A549 (cell line): ENCODE measurements around the gene IL1RL2. TPM values are rescaled to one million over a fixed set of nuclear protein-coding genes. Genes with fewer than 3 reads are reported as not detected.

Experiments used
- ATAC-seq, 2 experiments: fragments of 200-7000 bp in 1 of 2; fragments of >200 bp in 1 of 2; cut with Nextera tagmentation in 1 of 2; cut with Tn5 transposase in 1 of 2; 3 replicates each; pipeline versions ENCODE4 v1.8.0 to v1.9.1; 2018 to 2020; ENCODE audit warnings: mild to moderate bottlenecking in 1 of 2, moderate library complexity in 1 of 2
- CTCF ChIA-PET: fragments of 300-600 bp; sonication (Branson Sonifier 250); formaldehyde crosslinking; extraction: SDS; loops from one replicate; lab custom pipeline; 2021; ENCODE audit warnings: antibody characterized with exemption, inconsistent platforms; lab: Yijun Ruan, JAX
- POLR2A ChIA-PET: fragments of 350-600 bp; formaldehyde crosslinking; extraction: SDS; loops from one replicate; lab custom pipeline; 2021; ENCODE audit warnings: antibody characterized with exemption, inconsistent platforms; lab: Yijun Ruan, JAX
- DNase-seq, 2 experiments: peaks; one replicate each; pipeline versions ENCODE4 v3.0.0 to v3.0.0-alpha.2; 2011 to 2016; ENCODE audit warnings: low read depth in 1 of 2, low spot score in 1 of 2
- FAIRE-seq: peaks from 2 replicates; lab custom pipeline; 2011; peaks lifted over from hg19 to GRCh38; lab: Jason Lieb, UNC
- H3K27ac ChIP-seq, 2 experiments: fragments of >200 bp; sonication (Bioruptor Twin); formaldehyde crosslinking; 3 replicates each; pipeline ENCODE4 v1.5.1; 2016 to 2017
- H3K4me1 ChIP-seq: fragments of >200 bp; sonication (Bioruptor Twin); formaldehyde crosslinking; 3 replicates; pipeline ENCODE4 v1.6.1; 2016
- H3K4me2 ChIP-seq: fragments of >200 bp; sonication (Bioruptor Twin); formaldehyde crosslinking; 3 replicates; pipeline ENCODE4 v1.6.1; 2016
- H3K4me3 ChIP-seq: fragments of >200 bp; sonication (Bioruptor Twin); formaldehyde crosslinking; 3 replicates; pipeline ENCODE4 v1.5.1; 2016
- H3K9me3 ChIP-seq: fragments of >200 bp; sonication (Bioruptor Twin); formaldehyde crosslinking; 3 replicates; pipeline ENCODE4 v1.6.1; 2016
- BCL3 ChIP-seq: fragments of >200 bp; sonication (Bioruptor Twin); formaldehyde crosslinking; IDR thresholded peaks from 3 replicates; pipeline ENCODE4 v1.6.1; 2016
- CBX8 ChIP-seq: fragments of 200-600 bp; sonication (generic); IDR thresholded peaks from 2 replicates; pipeline ENCODE4 v1.6.1; 2016
- CHD4 ChIP-seq: fragments of 200-600 bp; sonication (generic); IDR thresholded peaks from 2 replicates; pipeline ENCODE4 v1.6.1; 2016; ENCODE audit warnings: antibody characterized with exemption, mild to moderate bottlenecking, borderline replicate concordance
- CTCF ChIP-seq: fragments of >200 bp; sonication (Bioruptor Twin); formaldehyde crosslinking; IDR thresholded peaks from 3 replicates; pipeline ENCODE4 v1.5.1; 2016
- EHF ChIP-seq: fragments of 250-450 bp; sonication (Bioruptor Pico); IDR thresholded peaks from 2 replicates; pipeline ENCODE4 v1.5.0; 2020; ENCODE audit warnings: mild to moderate bottlenecking
- ESRRA ChIP-seq: fragments of 150-350 bp; IDR thresholded peaks from 2 replicates; pipeline ENCODE4 v1.6.1; 2014; ENCODE audit warnings: mild to moderate bottlenecking, low read length, borderline replicate concordance
- FOSB ChIP-seq: fragments of 250-450 bp; sonication (Bioruptor Pico); IDR thresholded peaks from 2 replicates; pipeline ENCODE4 v1.5.0; 2020; ENCODE audit warnings: mild to moderate bottlenecking, moderate library complexity
- FOSL2 ChIP-seq, 2 experiments: fragments of 450-650 bp in 1 of 2; fragments of >200 bp in 1 of 2; sonication (Bioruptor Twin) in 1 of 2; formaldehyde crosslinking; IDR thresholded peaks; 2 replicates each; pipeline versions ENCODE4 v1.5.0 to v1.6.1; 2016 to 2020; ENCODE audit warnings: mild to moderate bottlenecking in 1 of 2, moderate library complexity in 1 of 2
- HDAC2 ChIP-seq: fragments of 200-600 bp; sonication (generic); IDR thresholded peaks from 2 replicates; pipeline ENCODE4 v1.6.1; 2016
- JUN ChIP-seq, 2 experiments: fragments of >200 bp; sonication (Bioruptor Twin); formaldehyde crosslinking; IDR thresholded peaks; 2 replicates in 1 of 2; 3 replicates in 1 of 2; pipeline ENCODE4 v1.6.1; 2016 to 2017
- JUNB ChIP-seq: fragments of >200 bp; sonication (Bioruptor Twin); formaldehyde crosslinking; IDR thresholded peaks from 2 replicates; pipeline ENCODE4 v1.6.1; 2016
- KDM1A ChIP-seq: fragments of 200-600 bp; sonication (generic); IDR thresholded peaks from 2 replicates; pipeline ENCODE4 v1.6.1; 2016; ENCODE audit warnings: low read depth, mild to moderate bottlenecking
- KDM5A ChIP-seq: fragments of 200-600 bp; sonication (generic); IDR thresholded peaks from 2 replicates; pipeline ENCODE4 v1.6.1; 2016; ENCODE audit warnings: antibody characterized with exemption, mild to moderate bottlenecking
- POLR2A ChIP-seq: IDR thresholded peaks from 2 replicates; pipeline ENCODE4 v1.6.1; 2012; ENCODE audit warnings: mild to moderate bottlenecking, low read length
- RAD21 ChIP-seq, 2 experiments: fragments of >200 bp in 1 of 2; sonication (Bioruptor Twin) in 1 of 2; formaldehyde crosslinking in 1 of 2; IDR thresholded peaks in 1 of 2; conservative IDR thresholded peaks in 1 of 2; 2 replicates in 1 of 2; 3 replicates in 1 of 2; pipeline ENCODE4 v1.6.1; 2012 to 2018; ENCODE audit warnings: inconsistent platforms in 1 of 2
- REST ChIP-seq: fragments of 200-600 bp; sonication (generic); IDR thresholded peaks from 2 replicates; pipeline ENCODE4 v1.6.1; 2016; ENCODE audit warnings: antibody characterized with exemption, mild to moderate bottlenecking, moderate library complexity
- SMC3 ChIP-seq: fragments of >200 bp; sonication (Bioruptor Twin); formaldehyde crosslinking; IDR thresholded peaks from 3 replicates; pipeline ENCODE4 v1.6.1; 2018; ENCODE audit warnings: inconsistent platforms
- SREBF2 ChIP-seq: fragments of 450-650 bp; IDR thresholded peaks from 2 replicates; pipeline ENCODE4 v1.6.1; 2014; ENCODE audit warnings: mild to moderate bottlenecking, moderate library complexity
- TFCP2L1 ChIP-seq: fragments of 250-450 bp; sonication (Bioruptor Pico); IDR thresholded peaks from 2 replicates; pipeline ENCODE4 v1.5.0; 2021; ENCODE audit warnings: mild to moderate bottlenecking
- USF2 ChIP-seq: fragments of 450-650 bp; IDR thresholded peaks from 2 replicates; pipeline ENCODE4 v1.6.1; 2014; ENCODE audit warnings: antibody characterized with exemption
- ZFP36 ChIP-seq: fragments of 450-650 bp; IDR thresholded peaks from 2 replicates; pipeline ENCODE4 v1.6.1; 2014; ENCODE audit warnings: borderline replicate concordance; ENCODE audit not compliant: partially characterized antibody
- ZSCAN20 ChIP-seq: fragments of 250-450 bp; sonication (Bioruptor Pico); IDR thresholded peaks from 2 replicates; pipeline ENCODE4 v1.8.0; 2022; ENCODE audit warnings: mild to moderate bottlenecking, moderate library complexity
- WGBS: methylation state at CpG from one replicate; pipeline ENCODE4 v1.1.6; 2017; ENCODE audit errors: missing lambda C conversion rate; 5-methylcytosine and 5-hydroxymethylcytosine counted together
- polyA plus RNA-seq, 4 experiments: library from polyadenylated mRNA; depleted of rRNA in 3 of 4; stranded (reverse); fragments of >200 nt; fragmentation: RNase III in 1 of 4; extraction: RNeasy Plus Mini Kit Qiagen cat#74134 plus additional on column Dnase treatment in 1 of 4; gene quantifications; 2 replicates in 3 of 4; 3 replicates in 1 of 4; pipeline ENCODE4 v1.2.3, GENCODE V29; 2011 to 2017
- TF ChIP-seq, protein P1 (sequence below): fragments of 150-350 bp; IDR thresholded peaks from 2 replicates; pipeline ENCODE4 v1.6.1; 2014; ENCODE audit warnings: low read depth, mild to moderate bottlenecking, low read length

The IL1RL2 gene
- polyA plus RNA-seq, 2 of the 4 experiments (the other 2 are of a cell fraction): 0.05 TPM; not detected in 1

GRCh38 chr2:102253753-102254150 lies 66.9 kb downstream of the IL1RL2 start:
- DNase-seq (no peak), ATAC-seq (no peak), FAIRE-seq (no peak)
- CTCF ChIA-PET: interaction anchor here (1.0 to 6.3 kb wide), 7 partner anchors 12 to 248 kb away, joined by 3 to 37 read pairs (median 6); partner anchors contain the start of gene IL18R1
- H3K4me1 ChIP-seq: peaks cover 1% of the 10 kb centered on the region; the same call in 1 of the 3 replicates
- 14% methylated on average over 2 of the region's 2 CpGs for WGBS
- no peak overlapping the region for H3K4me2 ChIP-seq
- no peak overlapping the region for H3K4me3 ChIP-seq
- H3K9me3 ChIP-seq: 0 out of 3 replicates have a peak, but pooled peaks cover 2% of the 10 kb centered on the region
- TF ChIP-seq SMC3: peak; percentile 44; the same call in 1 of the 3 replicates
- peak; percentile 45 for TF ChIP-seq CTCF
- TF ChIP-seq JUN (IDR thresholded peaks at IDR 0.05): no peak
- peak; percentile 20 to 29; a peak in 1 of 5 replicates for TF ChIP-seq RAD21 (conservative IDR thresholded peaks at IDR 0.05 in 1 of 2, IDR thresholded peaks at IDR 0.05 in 1 of 2)
- TF ChIP-seq, protein P1, sequence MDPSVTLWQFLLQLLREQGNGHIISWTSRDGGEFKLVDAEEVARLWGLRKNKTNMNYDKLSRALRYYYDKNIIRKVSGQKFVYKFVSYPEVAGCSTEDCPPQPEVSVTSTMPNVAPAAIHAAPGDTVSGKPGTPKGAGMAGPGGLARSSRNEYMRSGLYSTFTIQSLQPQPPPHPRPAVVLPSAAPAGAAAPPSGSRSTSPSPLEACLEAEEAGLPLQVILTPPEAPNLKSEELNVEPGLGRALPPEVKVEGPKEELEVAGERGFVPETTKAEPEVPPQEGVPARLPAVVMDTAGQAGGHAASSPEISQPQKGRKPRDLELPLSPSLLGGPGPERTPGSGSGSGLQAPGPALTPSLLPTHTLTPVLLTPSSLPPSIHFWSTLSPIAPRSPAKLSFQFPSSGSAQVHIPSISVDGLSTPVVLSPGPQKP: no peak
- TF ChIP-seq BCL3: no peak
- no peak for TF ChIP-seq USF2
- no peak for TF ChIP-seq EHF (CRISPR knock-in tag)
- no peak for TF ChIP-seq HDAC2
- TF ChIP-seq, all 56 proteins: peak for 3
- H3K27ac ChIP-seq: no peak overlapping the region
- POLR2A ChIA-PET: no interaction called here

- peak overlapping the region; percentile 38; the same call in 2 of the 3 replicates for H3K4me2 ChIP-seq
- CTCF ChIA-PET: interaction anchor here (0.7 to 1.8 kb wide), 2 partner anchors 16 to 264 kb away, joined by 3 to 10 read pairs; no protein-coding TSS in a partner anchor
- no peak for DNase-seq
Measured at GRCh38 chr2:102256276-102256675, 69.5 kb downstream of the IL1RL2 start.

More at GRCh38 chr2:102256276-102256675, 69.5 kb downstream of the IL1RL2 start:
- Histone ChIP-seq H3K4me3 (no peak overlapping the region), H3K9me3 (0 out of 3 replicates have a peak, but pooled peaks cover 2% of the 10 kb centered on the region), H3K4me1 (peaks cover 3% of the 10 kb centered on the region; the same call in 1 of the 3 replicates), H3K27ac (no peak overlapping the region)
- no peak for ATAC-seq
- FAIRE-seq: no peak
- POLR2A ChIA-PET: interaction anchor here (0.7 kb wide), 1 partner anchor 656 kb away, joined by 14 read pairs; no protein-coding TSS in a partner anchor
- no peak for TF ChIP-seq CBX8
- TF ChIP-seq ESRRA: no peak
- no peak for TF ChIP-seq CTCF
- no peak for TF ChIP-seq TFCP2L1
- no peak for TF ChIP-seq FOSL2 (IDR thresholded peaks at IDR 0.05)
- TF ChIP-seq FOSL2 (CRISPR knock-in tag; IDR thresholded peaks at IDR 0.05): no peak
- no peak for TF ChIP-seq ZFP36
- no peak for TF ChIP-seq CHD4
- no peak for TF ChIP-seq ZSCAN20 (CRISPR knock-in tag)
- TF ChIP-seq KDM1A: no peak
- TF ChIP-seq SREBF2: no peak
- no peak for TF ChIP-seq REST
- TF ChIP-seq KDM5A: no peak
- TF ChIP-seq JUNB: no peak
- TF ChIP-seq POLR2A: no peak
- TF ChIP-seq FOSB: no peak
